ENCODE data around the gene MIF4GD.

MIF4GD gene

DNA sequence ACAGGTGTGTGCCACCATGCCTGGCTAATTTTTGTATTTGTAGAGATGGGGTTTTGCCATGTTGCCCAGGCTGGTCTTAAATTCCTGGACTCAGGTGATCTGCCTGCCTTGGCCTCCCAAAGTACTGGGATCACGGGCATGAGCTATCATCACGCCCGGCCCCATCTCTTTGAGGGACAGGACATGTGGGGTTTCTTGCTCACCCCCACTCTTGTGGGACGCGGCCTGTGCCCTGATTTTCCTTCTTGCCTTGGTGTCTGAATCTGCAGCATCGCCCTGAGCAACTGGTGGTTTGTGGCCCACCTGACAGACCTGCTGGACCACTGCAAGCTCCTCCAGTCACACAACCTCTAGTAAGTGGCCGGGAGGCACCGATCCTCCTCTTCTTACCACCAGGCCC is 40.0 kb downstream of the MIF4GD start:
- no peaks in the 10 kb centered on the region for H3K9me2 ChIP-seq (replicated peaks; ENCODE audit: control insufficient read depth, low read length)
- peaks cover 83% of the 10 kb centered on the region for H3K36me3 ChIP-seq (ENCODE audit: control insufficient read depth, low read length)

GRCh38 chr17:75228847-75229246 is 42.2 kb downstream of the MIF4GD start:
- TF ChIP-seq, protein P1, sequence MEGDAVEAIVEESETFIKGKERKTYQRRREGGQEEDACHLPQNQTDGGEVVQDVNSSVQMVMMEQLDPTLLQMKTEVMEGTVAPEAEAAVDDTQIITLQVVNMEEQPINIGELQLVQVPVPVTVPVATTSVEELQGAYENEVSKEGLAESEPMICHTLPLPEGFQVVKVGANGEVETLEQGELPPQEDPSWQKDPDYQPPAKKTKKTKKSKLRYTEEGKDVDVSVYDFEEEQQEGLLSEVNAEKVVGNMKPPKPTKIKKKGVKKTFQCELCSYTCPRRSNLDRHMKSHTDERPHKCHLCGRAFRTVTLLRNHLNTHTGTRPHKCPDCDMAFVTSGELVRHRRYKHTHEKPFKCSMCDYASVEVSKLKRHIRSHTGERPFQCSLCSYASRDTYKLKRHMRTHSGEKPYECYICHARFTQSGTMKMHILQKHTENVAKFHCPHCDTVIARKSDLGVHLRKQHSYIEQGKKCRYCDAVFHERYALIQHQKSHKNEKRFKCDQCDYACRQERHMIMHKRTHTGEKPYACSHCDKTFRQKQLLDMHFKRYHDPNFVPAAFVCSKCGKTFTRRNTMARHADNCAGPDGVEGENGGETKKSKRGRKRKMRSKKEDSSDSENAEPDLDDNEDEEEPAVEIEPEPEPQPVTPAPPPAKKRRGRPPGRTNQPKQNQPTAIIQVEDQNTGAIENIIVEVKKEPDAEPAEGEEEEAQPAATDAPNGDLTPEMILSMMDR (IDR thresholded peaks at IDR 0.05; ENCODE audit: low read depth, low read length, poor library complexity, severe bottlenecking): no peak
- no peak for TF ChIP-seq EZH2phosphoT487 (IDR thresholded peaks at IDR 0.05; ENCODE audit: borderline replicate concordance, low read length)
- H3K9me2 ChIP-seq (replicated peaks; ENCODE audit: control insufficient read depth, low read length): no peaks in the 10 kb centered on the region
- peaks cover 83% of the 10 kb centered on the region for H3K36me3 ChIP-seq (ENCODE audit: control insufficient read depth, low read length)
- H3F3A ChIP-seq (ENCODE audit: control insufficient read depth, insufficient read depth): no peaks in the 10 kb centered on the region
- H3K4me2 ChIP-seq (ENCODE audit: low read length): no peak overlapping the region
- H3K79me2 ChIP-seq (ENCODE audit: control insufficient read depth, low read length): no peaks in the 10 kb centered on the region
- no peaks in the 10 kb centered on the region for H3K4me1 ChIP-seq (ENCODE audit: control insufficient read depth, low read length)
- H3K27ac ChIP-seq (ENCODE audit: low read depth, low read length): no peak overlapping the region
- no peaks in the 10 kb centered on the region for H3K9me3 ChIP-seq (ENCODE audit: control insufficient read depth, insufficient read depth, low read length)
- H4K20me1 ChIP-seq (ENCODE audit: control insufficient read depth, insufficient read depth, low read depth, low read length): no peaks in the 10 kb centered on the region
- no peak overlapping the region for H3K4me3 ChIP-seq (ENCODE audit: low read length)
- no peaks in the 10 kb centered on the region for H3K27me3 ChIP-seq (ENCODE audit: control insufficient read depth, low read length)

More for the DNA sequence above, 40.0 kb downstream of the MIF4GD start:
- Histone ChIP-seq H3K9me3 (ENCODE audit: control insufficient read depth, insufficient read depth, low read length) (no peaks in the 10 kb centered on the region), H3K79me2 (ENCODE audit: control insufficient read depth, low read length) (no peaks in the 10 kb centered on the region), H3K27me3 (ENCODE audit: control insufficient read depth, low read length) (no peaks in the 10 kb centered on the region), H4K20me1 (ENCODE audit: control insufficient read depth, insufficient read depth, low read depth, low read length) (no peaks in the 10 kb centered on the region), H3F3A (ENCODE audit: control insufficient read depth, insufficient read depth) (peaks cover 6% of the 10 kb centered on the region; the same call in 1 of the 2 replicates), H3K4me1 (ENCODE audit: control insufficient read depth, low read length) (no peaks in the 10 kb centered on the region), H3K4me3 (ENCODE audit: low read length) (no peak overlapping the region), H3K27ac (ENCODE audit: low read depth, low read length) (no peak overlapping the region), H3K4me2 (ENCODE audit: low read length) (no peak overlapping the region)
- TF ChIP-seq EZH2phosphoT487 (IDR thresholded peaks at IDR 0.05; ENCODE audit: borderline replicate concordance, low read length): no peak
- TF ChIP-seq, protein P1 (IDR thresholded peaks at IDR 0.05; ENCODE audit: low read depth, low read length, poor library complexity, severe bottlenecking): no peak

GRCh38 chr17:75228305-75228704 is 42.7 kb downstream of the MIF4GD start:
- Histone ChIP-seq H3K27me3 (ENCODE audit: control insufficient read depth, low read length) (no peaks in the 10 kb centered on the region), H3K9me2 (replicated peaks; ENCODE audit: control insufficient read depth, low read length) (no peaks in the 10 kb centered on the region), H3K27ac (ENCODE audit: low read depth, low read length) (no peak overlapping the region), H3K79me2 (ENCODE audit: control insufficient read depth, low read length) (no peaks in the 10 kb centered on the region), H3K4me3 (ENCODE audit: low read length) (no peak overlapping the region), H4K20me1 (ENCODE audit: control insufficient read depth, insufficient read depth, low read depth, low read length) (no peaks in the 10 kb centered on the region), H3K4me2 (ENCODE audit: low read length) (no peak overlapping the region), H3K9me3 (ENCODE audit: control insufficient read depth, insufficient read depth, low read length) (no peaks in the 10 kb centered on the region), H3K36me3 (ENCODE audit: control insufficient read depth, low read length) (peaks cover 86% of the 10 kb centered on the region), H3K4me1 (ENCODE audit: control insufficient read depth, low read length) (no peaks in the 10 kb centered on the region), H3F3A (ENCODE audit: control insufficient read depth, insufficient read depth) (no peaks in the 10 kb centered on the region)
- TF ChIP-seq, protein P1 (IDR thresholded peaks at IDR 0.05; ENCODE audit: low read depth, low read length, poor library complexity, severe bottlenecking): no peak
- no peak for TF ChIP-seq EZH2phosphoT487 (IDR thresholded peaks at IDR 0.05; ENCODE audit: borderline replicate concordance, low read length)

All from DOHH2 (cell line).